NCI-H774 (cell line): ENCODE measurements around the gene BABAM2.

Experiments
- DNase-seq: peaks from one replicate; lab custom pipeline; 2025; lab: John Stamatoyannopoulos, UW

The BABAM2 gene

GRCh38 chr2:27912512-27912911 is 22.0 kb downstream of the BABAM2 start:
- no peak for DNase-seq

GRCh38 chr2:27914041-27914804 is 23.7 kb downstream of the BABAM2 start:
- DNase-seq = no peak

GRCh38 chr2:27914805-27915175 is 24.3 kb downstream of the BABAM2 start:
- no peak for DNase-seq

- DNase-seq = no peak
These were observed 24.7 kb downstream of the BABAM2 start for GRCh38 chr2:27915191-27915590.

GRCh38 chr2:27915874-27916273 is 25.3 kb downstream of the BABAM2 start:
- DNase-seq = no peak

GRCh38 chr2:27916293-27916995 is 25.9 kb downstream of the BABAM2 start:
- DNase-seq = no peak

GRCh38 chr2:27920148-27920885 is 29.8 kb downstream of the BABAM2 start:
- DNase-seq = no peak

- DNase-seq = no peak
These were observed 30.9 kb downstream of the BABAM2 start for GRCh38 chr2:27921424-27921823.

GRCh38 chr2:27921880-27922547 is 31.5 kb downstream of the BABAM2 start:
- DNase-seq = no peak

- no peak for DNase-seq
These were observed 32.3 kb downstream of the BABAM2 start for GRCh38 chr2:27922842-27923241.

GRCh38 chr2:27925766-27926472 is 35.4 kb downstream of the BABAM2 start:
- DNase-seq = no peak

- no peak for DNase-seq
These were observed 39.5 kb downstream of the BABAM2 start for GRCh38 chr2:27929916-27930486.

- DNase-seq = no peak
These were observed 40.9 kb downstream of the BABAM2 start for GRCh38 chr2:27931361-27931950.

GRCh38 chr2:27932396-27932795 is 41.9 kb downstream of the BABAM2 start:
- no peak for DNase-seq

GRCh38 chr2:27935026-27935425 is 44.5 kb downstream of the BABAM2 start:
- DNase-seq = no peak

GRCh38 chr2:27940090-27940671 is 49.7 kb downstream of the BABAM2 start:
- DNase-seq = peak; percentile 21

GRCh38 chr2:27940982-27941381 is 50.5 kb downstream of the BABAM2 start:
- DNase-seq = no peak

- DNase-seq = no peak
These were observed 52.4 kb downstream of the BABAM2 start for GRCh38 chr2:27942612-27943547.

- no peak for DNase-seq
These were observed 56.1 kb downstream of the BABAM2 start for GRCh38 chr2:27946530-27947060.
